Astrocyte (in vitro differentiated cells and primary cell): ENCODE results near the gene PEMT.

Experiments used
- CTCF ChIP-seq: IDR thresholded peaks from 2 replicates; pipeline ENCODE4 v1.5.1; 2011; ENCODE audit warnings: low read depth, mild to moderate bottlenecking, inconsistent platforms, low read length, moderate library complexity; ENCODE audit not compliant: insufficient read depth
- EZH2 ChIP-seq: IDR thresholded peaks from 2 replicates; pipeline ENCODE4 v1.6.1; 2012; ENCODE audit warnings: mild to moderate bottlenecking, low read length, inconsistent platforms; ENCODE audit not compliant: insufficient read depth

GRCh38 chr17:17612085-17613022 is 20.8 kb upstream of the PEMT start:
- TF ChIP-seq CTCF (no peak), EZH2 (no peak)
